Osteocyte (in vitro differentiated cells): ENCODE data around the gene CDT1. TPM values are rescaled to one million over a fixed set of nuclear protein-coding genes. Genes with fewer than 3 reads are reported as not detected.
"Not testable (repeated sequence)": the region's sequence is repeated elsewhere in the genome, so short reads cannot be mapped to it uniquely, and the experiment has no call there.

Experiments used
- DNase-seq: peaks from one replicate; pipeline ENCODE4 v3.0.0; 2021; ENCODE audit warnings: mixed read lengths; ENCODE audit not compliant: unreplicated experiment; ENCODE audit errors: extremely low spot score
- H3K27ac Mint-ChIP-seq: one replicate; pipeline ENCODE4 v1.8.0; 2021; ENCODE audit warnings: mild to moderate bottlenecking, mixed read lengths; ENCODE audit not compliant: unreplicated experiment
- H3K27me3 Mint-ChIP-seq: one replicate; pipeline ENCODE4 v1.8.0; 2021; ENCODE audit warnings: mixed read lengths; ENCODE audit not compliant: unreplicated experiment
- H3K36me3 Mint-ChIP-seq: one replicate; pipeline ENCODE4 v1.8.0; 2021; ENCODE audit warnings: mixed read lengths; ENCODE audit not compliant: unreplicated experiment
- H3K4me1 Mint-ChIP-seq: one replicate; pipeline ENCODE4 v1.8.0; 2021; ENCODE audit warnings: mixed read lengths; ENCODE audit not compliant: unreplicated experiment
- H3K4me3 Mint-ChIP-seq: one replicate; pipeline ENCODE4 v1.8.0; 2021; ENCODE audit warnings: mild to moderate bottlenecking, moderate library complexity, mixed read lengths; ENCODE audit not compliant: unreplicated experiment
- H3K9me3 Mint-ChIP-seq: one replicate; pipeline ENCODE4 v1.8.0; 2021; ENCODE audit warnings: mixed read lengths; ENCODE audit not compliant: unreplicated experiment
- CTCF ChIP-seq: fragments of 200-600 bp; sonication (generic); IDR thresholded peaks from 2 replicates; pipeline ENCODE4 v1.5.0; 2021; ENCODE audit warnings: antibody characterized with exemption, mild to moderate bottlenecking, moderate library complexity
- total RNA-seq: library from RNA; stranded (reverse); gene quantifications from 2 replicates; pipeline ENCODE4 v1.2.1, GENCODE V29; 2021

The CDT1 gene
- total RNA-seq, 1 donor from 2014 or later, result 6.6 TPM

GRCh38 chr16:88785106-88785924 is 18.3 kb upstream of the CDT1 start, which contains the start of gene PIEZO1:
PIEZO1 (minus strand) TSS chr16:88785220; CDS start chr16:88784964, 256 bp downstream.
- Mint-ChIP-seq H3K4me3 (peak within 1 kb of the TSS; percentile 84), H3K27me3 (no peaks in the 10 kb centered on the region)

GRCh38 chr16:88787579-88788314 is 15.8 kb upstream of the CDT1 start:
- peaks cover 24% of the 10 kb centered on the region for H3K4me1 Mint-ChIP-seq
- H3K36me3 Mint-ChIP-seq, result no peaks in the 10 kb centered on the region
- H3K27me3 Mint-ChIP-seq, result no peaks in the 10 kb centered on the region
- H3K9me3 Mint-ChIP-seq, result no peaks in the 10 kb centered on the region
- no peak for DNase-seq
- TF ChIP-seq CTCF, result no peak
- H3K27ac Mint-ChIP-seq, result no peak overlapping the region
- no peak overlapping the region for H3K4me3 Mint-ChIP-seq

More at GRCh38 chr16:88785106-88785924, 18.3 kb upstream of the CDT1 start, which contains the start of gene PIEZO1:
- peak; percentile 95 for TF ChIP-seq CTCF
- H3K36me3 Mint-ChIP-seq, result no peaks in the 10 kb centered on the region
- peak; percentile 93 for DNase-seq
- H3K27ac Mint-ChIP-seq, result peak within 1 kb of the TSS; percentile 83
- H3K9me3 Mint-ChIP-seq, result no peaks in the 10 kb centered on the region
- peaks cover 36% of the 10 kb centered on the region for H3K4me1 Mint-ChIP-seq

- not testable (repeated sequence) for H3K9me3 Mint-ChIP-seq, H3K4me3 Mint-ChIP-seq, DNase-seq, H3K27ac Mint-ChIP-seq, H3K36me3 Mint-ChIP-seq, H3K27me3 Mint-ChIP-seq
- peaks cover 19% of the 10 kb centered on the region for H3K4me1 Mint-ChIP-seq
Observed at GRCh38 chr16:88788749-88789148, 14.8 kb upstream of the CDT1 start.

- no peak overlapping the region for H3K4me3 Mint-ChIP-seq
- H3K27me3 Mint-ChIP-seq, result no peaks in the 10 kb centered on the region
- H3K36me3 Mint-ChIP-seq, result no peaks in the 10 kb centered on the region
- no peak for DNase-seq
- no peak overlapping the region for H3K27ac Mint-ChIP-seq
- peaks cover 18% of the 10 kb centered on the region for H3K4me1 Mint-ChIP-seq
- H3K9me3 Mint-ChIP-seq, result no peaks in the 10 kb centered on the region
- no peak for TF ChIP-seq CTCF
Observed at GRCh38 chr16:88789594-88789993, 14.0 kb upstream of the CDT1 start.

- DNase-seq, result no peak
Observed at GRCh38 chr16:88790312-88791211, 13.0 kb upstream of the CDT1 start.

More at GRCh38 chr16:88790312-88791211, 13.0 kb upstream of the CDT1 start:
- no peaks in the 10 kb centered on the region for H3K27me3 Mint-ChIP-seq
- H3K36me3 Mint-ChIP-seq, result no peaks in the 10 kb centered on the region
- no peaks in the 10 kb centered on the region for H3K9me3 Mint-ChIP-seq
- no peak for TF ChIP-seq CTCF
- peaks cover 18% of the 10 kb centered on the region for H3K4me1 Mint-ChIP-seq
- H3K4me3 Mint-ChIP-seq, result no peak overlapping the region
- H3K27ac Mint-ChIP-seq, result peak overlapping the region; percentile 18
